ENCODE data around the gene FAM217A.

The FAM217A gene

GRCh38 chr6:4021854-4022695 is 56.9 kb downstream of the FAM217A start:
- no peak for DNase-seq (ENCODE audit: low read depth)

- peak; percentile 73 for DNase-seq (ENCODE audit: low read depth)
Observed at GRCh38 chr6:4021133-4021853, 57.6 kb downstream of the FAM217A start.

- DNase-seq (ENCODE audit: low read depth), result no peak
Observed at GRCh38 chr6:4020822-4021132, 58.2 kb downstream of the FAM217A start.

- no peak for DNase-seq (ENCODE audit: low read depth)
Observed at GRCh38 chr6:4018924-4019236, 60.1 kb downstream of the FAM217A start.
